ENCODE data around the gene CAVIN4.

GRCh38 chr9:100580257-100580656, 2.4 kb downstream of the CAVIN4 start:
- TF ChIP-seq CTCF (IDR thresholded peaks at IDR 0.05) (no peak), SMAD3 (CRISPR knock-in tag; IDR thresholded peaks at IDR 0.05; ENCODE audit: borderline replicate concordance) (no peak), MAX (CRISPR knock-in tag; IDR thresholded peaks at IDR 0.05) (no peak), CREB1 (CRISPR knock-in tag; IDR thresholded peaks at IDR 0.05) (no peak), FOXJ3 (CRISPR knock-in tag; IDR thresholded peaks at IDR 0.05; ENCODE audit: borderline replicate concordance) (no peak), ATF3 (CRISPR knock-in tag; conservative IDR thresholded peaks at IDR 0.05) (no peak), ATF2 (CRISPR knock-in tag; IDR thresholded peaks at IDR 0.05; ENCODE audit: borderline replicate concordance, low read depth) (no peak), STAT6 (CRISPR knock-in tag; conservative IDR thresholded peaks at IDR 0.05; ENCODE audit: low read depth) (no peak), ATF1 (CRISPR knock-in tag; IDR thresholded peaks at IDR 0.05) (no peak), JUN (CRISPR knock-in tag; IDR thresholded peaks at IDR 0.05) (no peak), ZNF281 (CRISPR knock-in tag; IDR thresholded peaks at IDR 0.05) (no peak), ZNF532 (CRISPR knock-in tag; IDR thresholded peaks at IDR 0.05; ENCODE audit: borderline replicate concordance) (no peak), USF1 (CRISPR knock-in tag; IDR thresholded peaks at IDR 0.05) (no peak), TEAD4 (CRISPR knock-in tag; IDR thresholded peaks at IDR 0.05) (no peak)
